ENCODE results near the gene MORF4L1.

- TF ChIP-seq POLR2AphosphoS5 (IDR thresholded peaks at IDR 0.05; ENCODE audit: low read depth, low read length) = no peak
- TF ChIP-seq POLR2A (IDR thresholded peaks at IDR 0.05; ENCODE audit: low read depth, low read length) = no peak
- no peak for TF ChIP-seq TAF1 (IDR thresholded peaks at IDR 0.05; ENCODE audit: borderline replicate concordance, low read depth, low read length)
Observed at GRCh38 chr15:78904599-78905358, 32.1 kb downstream of the MORF4L1 start.
